Endothelial cell (in vitro differentiated cells): Measurements from ENCODE around the gene CABP7. TPM values are rescaled to one million over a fixed set of nuclear protein-coding genes. Genes with fewer than 3 reads are reported as not detected.

Experiments used
- DNase-seq: peaks from one replicate; pipeline ENCODE4 v3.0.0; 2021; ENCODE audit warnings: low spot score
- H3K27ac Mint-ChIP-seq: one replicate; pipeline ENCODE4 v1.8.0; 2021; ENCODE audit warnings: mixed read lengths, inconsistent platforms; ENCODE audit not compliant: unreplicated experiment
- H3K27me3 Mint-ChIP-seq: one replicate; pipeline ENCODE4 v1.8.0; 2021; ENCODE audit warnings: mild to moderate bottlenecking, moderate library complexity, mixed read lengths, inconsistent platforms; ENCODE audit not compliant: unreplicated experiment
- H3K36me3 Mint-ChIP-seq: one replicate; pipeline ENCODE4 v1.8.0; 2021; ENCODE audit warnings: mild to moderate bottlenecking, low read depth, mixed read lengths, inconsistent platforms; ENCODE audit not compliant: unreplicated experiment
- H3K4me1 Mint-ChIP-seq: one replicate; pipeline ENCODE4 v1.8.0; 2021; ENCODE audit warnings: mild to moderate bottlenecking, mixed read lengths, inconsistent platforms; ENCODE audit not compliant: unreplicated experiment
- H3K4me3 Mint-ChIP-seq: one replicate; pipeline ENCODE4 v1.8.0; 2021; ENCODE audit warnings: mild to moderate bottlenecking, mixed read lengths, inconsistent platforms; ENCODE audit not compliant: unreplicated experiment
- H3K9me3 Mint-ChIP-seq: one replicate; pipeline ENCODE4 v1.8.0; 2021; ENCODE audit warnings: mixed read lengths, inconsistent platforms; ENCODE audit not compliant: unreplicated experiment
- CTCF ChIP-seq: fragments of 200-600 bp; sonication (generic); IDR thresholded peaks from one replicate; pipeline ENCODE4 v1.5.0; 2021; ENCODE audit warnings: antibody characterized with exemption; ENCODE audit not compliant: unreplicated experiment
- total RNA-seq: library from RNA; stranded (reverse); fragmentation: NEBNext Ultra II Directional; extraction: Animal tissue kit (Norgen Biotek cat#: 25700); gene quantifications from one replicate; pipeline ENCODE4 v1.2.1, GENCODE V29; 2021; ENCODE audit not compliant: unreplicated experiment

The CABP7 gene
- total RNA-seq, 1 donor from 2014 or later: not detected

- peaks cover 7% of the 10 kb centered on the region for H3K27me3 Mint-ChIP-seq
- no peak for TF ChIP-seq CTCF
- peaks cover 2% of the 10 kb centered on the region for H3K4me1 Mint-ChIP-seq
- no peak overlapping the region for H3K4me3 Mint-ChIP-seq
- no peak for DNase-seq
- no peaks in the 10 kb centered on the region for H3K36me3 Mint-ChIP-seq
- no peak overlapping the region for H3K27ac Mint-ChIP-seq
- no peaks in the 10 kb centered on the region for H3K9me3 Mint-ChIP-seq
Observed at GRCh38 chr22:29702000-29702930, 17.5 kb upstream of the CABP7 start.

- no peak for TF ChIP-seq CTCF
- peaks cover 2% of the 10 kb centered on the region for H3K4me1 Mint-ChIP-seq
- DNase-seq: no peak
- peaks cover 7% of the 10 kb centered on the region for H3K27me3 Mint-ChIP-seq
- no peaks in the 10 kb centered on the region for H3K9me3 Mint-ChIP-seq
- no peak overlapping the region for H3K27ac Mint-ChIP-seq
- H3K36me3 Mint-ChIP-seq: no peaks in the 10 kb centered on the region
- H3K4me3 Mint-ChIP-seq: no peak overlapping the region
Observed at GRCh38 chr22:29702931-29703501, 16.8 kb upstream of the CABP7 start.

DNA sequence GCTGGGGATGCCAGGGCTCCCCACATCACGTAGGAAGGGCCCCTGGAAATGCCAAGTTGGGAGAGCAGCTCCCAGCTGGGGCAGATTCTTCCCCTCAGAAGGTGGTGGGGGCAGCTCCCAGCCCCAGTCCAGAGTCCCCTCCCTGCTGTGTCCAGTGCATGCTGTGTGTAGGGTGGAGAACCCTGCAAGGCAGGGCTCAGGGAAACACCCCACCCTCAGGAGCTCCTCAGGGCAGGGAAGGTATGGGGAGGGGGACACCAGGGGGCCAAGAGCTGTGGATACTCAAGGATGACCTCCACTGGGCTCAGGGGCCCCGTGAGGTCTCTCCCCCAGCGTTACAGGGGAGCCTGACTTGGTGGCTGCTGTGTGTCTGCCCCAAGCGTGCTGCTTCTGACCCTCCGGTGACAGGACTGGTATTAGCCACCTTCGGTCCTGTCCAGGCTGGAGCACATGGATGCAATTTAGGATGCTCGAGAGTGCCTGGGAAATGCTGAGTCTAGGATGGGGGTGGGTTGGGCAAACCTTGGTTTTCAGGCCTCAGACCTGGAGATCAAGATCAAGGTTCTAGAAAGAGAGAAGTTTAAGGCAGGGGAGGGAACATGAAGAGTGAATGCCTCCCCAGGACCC is 16.1 kb upstream of the CABP7 start:
- no peak for DNase-seq
- Mint-ChIP-seq H3K27ac (no peak overlapping the region), H3K4me1 (peaks cover 2% of the 10 kb centered on the region), H3K36me3 (no peaks in the 10 kb centered on the region), H3K4me3 (no peak overlapping the region), H3K27me3 (peaks cover 7% of the 10 kb centered on the region), H3K9me3 (no peaks in the 10 kb centered on the region)
- TF ChIP-seq CTCF: no peak

DNA sequence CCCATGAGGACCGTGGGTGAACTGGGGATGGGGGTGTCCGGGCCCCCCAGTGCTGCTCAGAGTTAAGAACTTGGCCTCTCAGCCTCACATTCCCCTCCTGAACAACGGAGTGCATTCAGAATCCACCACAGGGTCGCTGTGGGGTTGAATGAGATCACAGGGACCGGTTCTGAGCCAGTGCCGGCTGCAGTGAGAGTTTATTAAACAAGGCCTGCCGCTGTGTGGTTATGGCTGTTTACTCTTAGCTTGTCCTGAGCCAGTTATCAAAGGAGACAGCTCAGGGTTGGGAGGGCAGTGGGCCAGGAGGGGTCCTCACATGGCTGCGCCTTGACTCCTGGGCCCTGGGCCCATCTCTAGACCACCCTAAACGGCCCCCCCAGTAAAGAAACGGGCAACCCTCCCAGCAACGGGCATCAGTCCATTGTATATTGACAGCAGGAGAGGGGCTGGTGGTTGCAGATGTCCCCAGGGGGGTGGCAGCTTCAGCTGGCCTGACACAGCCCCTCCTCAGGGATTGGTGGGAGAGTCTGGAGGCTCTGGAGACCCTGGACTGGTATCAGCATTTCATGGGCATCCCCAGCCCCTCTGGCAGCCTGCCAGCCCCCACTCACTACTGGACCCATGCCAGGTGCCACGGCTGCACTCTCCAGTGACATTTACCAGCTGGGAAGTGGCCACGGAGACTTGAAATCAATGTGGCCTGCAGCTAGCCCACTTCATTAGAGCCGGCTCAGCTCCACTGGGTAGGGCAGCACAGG is 15.1 kb upstream of the CABP7 start:
- TF ChIP-seq CTCF: no peak
- Mint-ChIP-seq H3K4me1 (peaks cover 2% of the 10 kb centered on the region), H3K36me3 (no peaks in the 10 kb centered on the region), H3K27me3 (peaks cover 7% of the 10 kb centered on the region), H3K4me3 (no peak overlapping the region), H3K9me3 (no peaks in the 10 kb centered on the region), H3K27ac (no peak overlapping the region)
- no peak for DNase-seq
